Brain microvascular endothelial cell (primary cell): ENCODE data around the gene UQCRFS1.
A peak's percentile ranks its signal among the peaks of the same experiment; 100 is the strongest.

Experiments used
- DNase-seq: peaks from one replicate; pipeline ENCODE4 v3.0.0-alpha.2; 2020
- H3K27ac ChIP-seq: fragments of 250-450 bp; sonication (Bioruptor Pico); 2 replicates; pipeline ENCODE4 v1.5.1; 2020; ENCODE audit warnings: mild to moderate bottlenecking, moderate library complexity
- H3K27me3 ChIP-seq: fragments of 250-450 bp; sonication (Bioruptor Pico); replicated peaks from 2 replicates; pipeline ENCODE4 v1.5.1; 2020; ENCODE audit warnings: mild to moderate bottlenecking
- H3K36me3 ChIP-seq: fragments of 250-450 bp; sonication (Bioruptor Pico); replicated peaks from 2 replicates; pipeline ENCODE4 v1.5.1; 2020; ENCODE audit warnings: mild to moderate bottlenecking
- H3K4me3 ChIP-seq: 2 replicates; pipeline ENCODE4 v1.5.1; 2011; ENCODE audit warnings: low read depth, mild to moderate bottlenecking, control low read depth, low read length, moderate library complexity
- CTCF ChIP-seq: IDR thresholded peaks from 2 replicates; pipeline ENCODE4 v1.5.1; 2011; ENCODE audit warnings: low read depth, mild to moderate bottlenecking, moderate library complexity, low read length, control low read depth, inconsistent platforms; ENCODE audit errors: missing control alignments
- in situ Hi-C: cut with HindIII; loops from 2 replicates; pipeline ENCODE4 v1.10.0; 2017; ENCODE audit warnings: low sequenced_read_pairs, low pct_ligation_motif_present

The UQCRFS1 gene

GRCh38 chr19:29212648-29213573, at the start of gene UQCRFS1:
Gene UQCRFS1 (minus strand): TSS chr19:29213151. CDS start chr19:29213118, 33 bp downstream.
- no peak for TF ChIP-seq CTCF
- in situ Hi-C loops: no loop called here
- H3K27me3 ChIP-seq: no peaks in the 10 kb centered on the region
- peak; percentile 88 for DNase-seq
- H3K36me3 ChIP-seq: no peaks in the 10 kb centered on the region
- H3K4me3 ChIP-seq: peak within 1 kb of the TSS; percentile 85
- H3K27ac ChIP-seq: peak within 1 kb of the TSS; percentile 92

GRCh38 chr19:29262085-29262484, 49.1 kb upstream of the UQCRFS1 start:
- Histone ChIP-seq H3K27ac (no peak overlapping the region), H3K36me3 (no peaks in the 10 kb centered on the region), H3K4me3 (no peak overlapping the region), H3K27me3 (no peaks in the 10 kb centered on the region)
- TF ChIP-seq CTCF: no peak
- no peak for DNase-seq
- in situ Hi-C loops: no loop called here

DNA sequence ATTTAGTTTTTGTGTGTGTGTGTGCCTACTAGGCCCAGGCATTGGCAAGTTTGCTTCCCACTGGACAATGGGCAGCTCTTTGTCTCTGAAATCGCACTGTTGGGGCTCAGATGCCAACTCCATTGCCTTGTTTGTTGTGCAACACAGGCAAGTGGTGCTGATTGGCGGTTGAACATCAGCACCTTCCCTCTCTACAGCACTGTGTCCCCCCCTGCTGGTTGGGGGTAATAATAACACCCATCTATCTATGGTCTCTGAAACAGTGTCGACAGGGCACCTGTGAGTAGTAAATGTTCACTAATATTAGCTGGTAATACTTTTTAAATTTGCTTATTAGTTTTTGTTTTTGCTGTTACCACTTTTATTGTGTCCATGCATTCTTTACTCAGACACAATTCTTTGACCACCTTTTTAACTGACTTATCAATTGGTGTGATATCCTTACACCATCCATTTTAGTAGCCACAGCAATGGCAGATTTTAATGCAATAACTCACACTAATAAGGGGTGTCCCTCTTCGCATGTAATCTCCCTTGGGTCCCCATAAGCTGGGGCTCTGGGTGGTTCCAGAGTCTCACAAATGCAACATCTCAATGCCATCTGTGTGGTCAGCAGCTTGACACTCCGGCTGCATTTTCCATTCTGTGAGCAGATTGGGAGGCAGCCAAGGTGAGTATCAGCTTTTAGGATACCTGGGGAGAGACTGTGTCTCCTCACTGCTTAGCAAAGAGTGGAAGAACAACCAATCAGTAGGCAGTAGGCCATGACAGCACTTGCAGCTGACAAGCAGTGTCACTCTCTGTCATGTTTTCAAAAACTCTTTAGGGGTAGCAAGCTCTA, 47.7 kb upstream of the UQCRFS1 start:
- H3K27me3 ChIP-seq: no peaks in the 10 kb centered on the region
- no peak overlapping the region for H3K27ac ChIP-seq
- in situ Hi-C loops: no loop called here
- no peaks in the 10 kb centered on the region for H3K36me3 ChIP-seq
- no peak overlapping the region for H3K4me3 ChIP-seq
- DNase-seq: no peak
- peak; percentile 38 for TF ChIP-seq CTCF

GRCh38 chr19:29259867-29260281, 46.9 kb upstream of the UQCRFS1 start:
- DNase-seq: no peak
- Histone ChIP-seq H3K27me3 (no peaks in the 10 kb centered on the region), H3K4me3 (no peak overlapping the region), H3K36me3 (no peaks in the 10 kb centered on the region), H3K27ac (no peak overlapping the region)
- in situ Hi-C loops: no loop called here
- no peak for TF ChIP-seq CTCF

GRCh38 chr19:29259153-29259552, 46.2 kb upstream of the UQCRFS1 start:
- no peak for DNase-seq
- TF ChIP-seq CTCF: peak; percentile 26
- no peak overlapping the region for H3K27ac ChIP-seq
- H3K36me3 ChIP-seq: no peaks in the 10 kb centered on the region
- H3K27me3 ChIP-seq: no peaks in the 10 kb centered on the region
- in situ Hi-C loops: no loop called here
- no peak overlapping the region for H3K4me3 ChIP-seq
